Measurements from ENCODE around the gene CNGB1.

- TF ChIP-seq, protein P1, sequence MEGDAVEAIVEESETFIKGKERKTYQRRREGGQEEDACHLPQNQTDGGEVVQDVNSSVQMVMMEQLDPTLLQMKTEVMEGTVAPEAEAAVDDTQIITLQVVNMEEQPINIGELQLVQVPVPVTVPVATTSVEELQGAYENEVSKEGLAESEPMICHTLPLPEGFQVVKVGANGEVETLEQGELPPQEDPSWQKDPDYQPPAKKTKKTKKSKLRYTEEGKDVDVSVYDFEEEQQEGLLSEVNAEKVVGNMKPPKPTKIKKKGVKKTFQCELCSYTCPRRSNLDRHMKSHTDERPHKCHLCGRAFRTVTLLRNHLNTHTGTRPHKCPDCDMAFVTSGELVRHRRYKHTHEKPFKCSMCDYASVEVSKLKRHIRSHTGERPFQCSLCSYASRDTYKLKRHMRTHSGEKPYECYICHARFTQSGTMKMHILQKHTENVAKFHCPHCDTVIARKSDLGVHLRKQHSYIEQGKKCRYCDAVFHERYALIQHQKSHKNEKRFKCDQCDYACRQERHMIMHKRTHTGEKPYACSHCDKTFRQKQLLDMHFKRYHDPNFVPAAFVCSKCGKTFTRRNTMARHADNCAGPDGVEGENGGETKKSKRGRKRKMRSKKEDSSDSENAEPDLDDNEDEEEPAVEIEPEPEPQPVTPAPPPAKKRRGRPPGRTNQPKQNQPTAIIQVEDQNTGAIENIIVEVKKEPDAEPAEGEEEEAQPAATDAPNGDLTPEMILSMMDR (conservative IDR thresholded peaks at IDR 0.05 in 1 of 2, IDR thresholded peaks at IDR 0.05 in 1 of 2; ENCODE audit: extremely low read depth in 1 of 2, insufficient read depth in 1 of 2, low read depth in 1 of 2, low read length in 2 of 2), result no peak
- TF ChIP-seq EZH2 (IDR thresholded peaks at IDR 0.05; ENCODE audit: borderline replicate concordance, low read length), result no peak
Measured at GRCh38 chr16:57944970-57945739, 25.8 kb downstream of the CNGB1 start.

Measured in mammary epithelial cell (primary cell).